GM10266 (cell line): ENCODE measurements around the gene PIGU.

Source experiments
- DNase-seq: peaks from one replicate; pipeline ENCODE4 v3.0.0; 2012; ENCODE audit errors: extremely low spot score
- CTCF ChIP-seq: IDR thresholded peaks from 2 replicates; pipeline ENCODE4 v1.5.1; 2012; ENCODE audit warnings: mild to moderate bottlenecking, low read depth; ENCODE audit not compliant: control insufficient read depth, insufficient read depth; ENCODE audit errors: missing control alignments

Gene PIGU

GRCh38 chr20:34573541-34574300 lies 103.2 kb downstream of the PIGU start:
- DNase-seq, result no peak
- no peak for TF ChIP-seq CTCF

- TF ChIP-seq CTCF, result no peak
- no peak for DNase-seq
These were observed 105.1 kb downstream of the PIGU start for GRCh38 chr20:34571753-34572152.

GRCh38 chr20:34570859-34571306 lies 106.0 kb downstream of the PIGU start:
- DNase-seq, result no peak
- no peak for TF ChIP-seq CTCF

GRCh38 chr20:34569598-34569997 lies 107.3 kb downstream of the PIGU start:
- TF ChIP-seq CTCF, result no peak
- DNase-seq, result no peak

GRCh38 chr20:34567892-34568865 lies 108.7 kb downstream of the PIGU start:
- no peak for TF ChIP-seq CTCF
- DNase-seq, result no peak

GRCh38 chr20:34566978-34567891 lies 109.7 kb downstream of the PIGU start:
- TF ChIP-seq CTCF, result no peak
- DNase-seq, result no peak
